GM12801 (cell line): ENCODE results near the gene ATF3.

ENCODE experiments used
- TF ChIP-seq, protein P1 (sequence below): IDR thresholded peaks from one replicate; pipeline ENCODE4 v1.5.1; 2011; ENCODE audit warnings: control low read depth; ENCODE audit not compliant: insufficient read length; ENCODE audit errors: extremely low read depth

The ATF3 gene, protein sequence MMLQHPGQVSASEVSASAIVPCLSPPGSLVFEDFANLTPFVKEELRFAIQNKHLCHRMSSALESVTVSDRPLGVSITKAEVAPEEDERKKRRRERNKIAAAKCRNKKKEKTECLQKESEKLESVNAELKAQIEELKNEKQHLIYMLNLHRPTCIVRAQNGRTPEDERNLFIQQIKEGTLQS

DNA sequence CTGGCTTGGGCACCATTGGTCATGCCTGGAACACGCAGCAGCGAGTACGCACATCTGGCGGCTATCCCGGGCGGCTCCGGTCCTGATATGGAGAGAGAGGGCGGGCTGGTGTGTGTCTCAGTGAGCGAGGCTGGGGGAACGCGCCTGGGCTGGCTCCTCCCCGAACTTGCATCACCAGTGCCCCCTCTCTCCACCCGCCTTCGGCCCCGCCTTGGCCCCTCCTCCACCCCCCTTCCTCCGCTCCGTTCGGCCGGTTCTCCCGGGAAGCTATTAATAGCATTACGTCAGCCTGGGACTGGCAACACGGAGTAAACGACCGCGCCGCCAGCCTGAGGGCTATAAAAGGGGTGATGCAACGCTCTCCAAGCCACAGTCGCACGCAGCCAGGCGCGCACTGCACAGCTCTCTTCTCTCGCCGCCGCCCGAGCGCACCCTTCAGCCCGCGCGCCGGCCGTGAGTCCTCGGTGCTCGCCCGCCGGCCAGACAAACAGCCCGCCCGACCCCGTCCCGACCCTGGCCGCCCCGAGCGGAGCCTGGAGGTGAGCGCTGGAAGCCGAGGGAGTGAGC lies at the start of gene ATF3:
ATF3 (plus strand) TSS at position 370 of the 567 bp plus-strand sequence. CDS start 6,261 bp downstream, outside the sequence.
- TF ChIP-seq, protein P1, sequence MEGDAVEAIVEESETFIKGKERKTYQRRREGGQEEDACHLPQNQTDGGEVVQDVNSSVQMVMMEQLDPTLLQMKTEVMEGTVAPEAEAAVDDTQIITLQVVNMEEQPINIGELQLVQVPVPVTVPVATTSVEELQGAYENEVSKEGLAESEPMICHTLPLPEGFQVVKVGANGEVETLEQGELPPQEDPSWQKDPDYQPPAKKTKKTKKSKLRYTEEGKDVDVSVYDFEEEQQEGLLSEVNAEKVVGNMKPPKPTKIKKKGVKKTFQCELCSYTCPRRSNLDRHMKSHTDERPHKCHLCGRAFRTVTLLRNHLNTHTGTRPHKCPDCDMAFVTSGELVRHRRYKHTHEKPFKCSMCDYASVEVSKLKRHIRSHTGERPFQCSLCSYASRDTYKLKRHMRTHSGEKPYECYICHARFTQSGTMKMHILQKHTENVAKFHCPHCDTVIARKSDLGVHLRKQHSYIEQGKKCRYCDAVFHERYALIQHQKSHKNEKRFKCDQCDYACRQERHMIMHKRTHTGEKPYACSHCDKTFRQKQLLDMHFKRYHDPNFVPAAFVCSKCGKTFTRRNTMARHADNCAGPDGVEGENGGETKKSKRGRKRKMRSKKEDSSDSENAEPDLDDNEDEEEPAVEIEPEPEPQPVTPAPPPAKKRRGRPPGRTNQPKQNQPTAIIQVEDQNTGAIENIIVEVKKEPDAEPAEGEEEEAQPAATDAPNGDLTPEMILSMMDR, result no peak

DNA sequence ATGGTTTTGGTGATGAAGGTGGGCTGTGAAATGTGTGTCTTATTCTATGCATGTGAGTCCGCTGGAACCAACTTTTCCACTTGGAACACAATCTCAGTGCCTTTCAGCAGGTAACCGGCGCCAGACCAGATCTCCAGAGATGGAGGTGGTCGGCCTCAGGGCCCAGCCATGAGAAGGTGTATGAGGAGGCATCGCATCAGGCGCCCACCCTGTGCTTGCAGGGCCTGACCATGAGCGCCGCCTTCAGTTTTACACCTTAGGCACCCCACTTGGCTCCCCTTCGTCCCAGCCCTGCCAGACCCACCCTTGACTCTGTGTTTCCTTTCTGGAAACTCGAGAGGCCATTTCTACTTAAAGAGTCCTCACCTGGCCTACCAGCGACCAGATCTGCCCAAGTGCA lies 48.6 kb upstream of the ATF3 start:
- TF ChIP-seq, protein P1, result no peak

DNA sequence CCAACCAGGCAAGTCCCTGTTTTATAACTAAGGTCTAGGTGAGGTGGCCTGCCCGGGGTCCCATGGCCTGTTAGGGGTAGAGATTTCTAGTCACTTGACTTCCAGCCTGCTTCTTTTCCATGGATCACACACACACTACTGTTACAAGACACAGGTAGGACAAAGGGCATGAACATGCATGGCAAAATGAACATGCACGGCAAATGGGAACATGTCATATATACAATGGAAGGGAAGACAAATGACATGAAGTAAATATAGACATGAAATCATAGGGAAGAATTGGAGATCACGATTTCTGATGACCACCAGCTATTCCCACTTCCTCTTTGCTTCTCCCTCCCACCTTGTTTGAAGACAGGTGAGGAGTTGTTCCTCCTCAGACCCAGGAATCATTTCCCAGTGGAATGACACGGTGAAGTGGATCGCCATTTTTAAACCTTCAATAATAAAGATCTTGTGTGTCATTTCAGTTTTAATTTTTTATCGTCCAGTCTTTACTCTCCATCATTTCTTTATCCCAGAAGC lies 47.6 kb upstream of the ATF3 start:
- TF ChIP-seq, protein P1, result no peak

DNA sequence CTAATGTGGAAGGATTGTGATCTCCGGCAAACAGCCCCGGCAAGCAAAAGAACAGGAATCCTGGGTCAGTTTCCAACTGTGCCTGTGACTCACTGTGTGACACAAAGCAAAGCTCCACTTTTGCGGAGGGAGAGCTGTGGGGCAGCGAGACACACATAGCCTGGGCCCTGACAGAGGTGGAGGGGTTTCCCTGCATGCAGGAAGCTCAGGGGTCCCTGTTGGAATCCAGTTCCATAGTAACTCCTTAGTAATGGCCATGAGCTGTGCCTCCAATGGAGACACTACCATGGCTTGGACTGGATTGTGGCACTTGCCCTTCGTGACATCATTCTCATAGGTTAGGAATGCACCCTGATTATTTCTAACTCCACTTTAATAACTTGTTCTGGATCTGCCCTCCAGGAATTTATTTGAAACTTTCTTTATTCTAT lies 47.0 kb upstream of the ATF3 start:
- TF ChIP-seq, protein P1, result no peak

DNA sequence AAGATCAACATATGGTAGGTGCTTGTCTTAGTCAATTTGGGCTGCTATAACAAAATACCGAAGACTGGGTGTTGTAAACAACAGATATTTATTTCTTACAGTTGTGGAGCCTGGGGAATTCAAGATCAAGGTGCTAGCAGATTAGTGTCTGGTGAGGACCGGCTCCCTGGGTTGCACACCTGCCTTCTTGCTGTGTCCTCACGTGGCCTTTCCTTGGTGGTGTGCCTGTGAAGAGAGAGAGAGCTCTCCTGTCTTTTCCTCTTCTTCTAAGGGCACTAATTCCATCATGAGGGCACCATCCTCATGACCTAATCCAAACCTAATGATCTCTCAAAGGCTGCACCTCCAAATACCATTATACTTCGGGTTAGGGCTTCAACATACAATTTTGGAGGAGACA lies 45.8 kb upstream of the ATF3 start:
- TF ChIP-seq, protein P1, result no peak

DNA sequence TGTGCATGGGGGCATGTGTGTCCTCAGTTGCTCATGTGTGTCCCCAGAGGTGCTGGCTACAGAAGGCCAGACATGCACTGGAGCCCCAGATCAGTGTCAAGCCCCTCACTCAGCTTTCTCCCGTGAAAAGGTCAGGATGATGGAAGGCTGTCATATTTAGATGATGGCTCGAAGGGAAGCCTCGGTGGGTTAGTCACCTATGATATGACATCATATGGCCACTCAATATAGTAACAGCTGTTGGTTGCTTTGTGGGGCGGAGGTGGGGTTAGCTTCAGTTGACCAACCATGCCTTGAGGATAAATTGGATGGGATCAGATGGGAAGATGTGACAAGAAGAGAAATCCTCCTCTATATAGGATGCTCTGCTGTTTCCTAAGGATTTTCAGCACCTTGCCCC lies 43.5 kb upstream of the ATF3 start:
- TF ChIP-seq, protein P1, result no peak

DNA sequence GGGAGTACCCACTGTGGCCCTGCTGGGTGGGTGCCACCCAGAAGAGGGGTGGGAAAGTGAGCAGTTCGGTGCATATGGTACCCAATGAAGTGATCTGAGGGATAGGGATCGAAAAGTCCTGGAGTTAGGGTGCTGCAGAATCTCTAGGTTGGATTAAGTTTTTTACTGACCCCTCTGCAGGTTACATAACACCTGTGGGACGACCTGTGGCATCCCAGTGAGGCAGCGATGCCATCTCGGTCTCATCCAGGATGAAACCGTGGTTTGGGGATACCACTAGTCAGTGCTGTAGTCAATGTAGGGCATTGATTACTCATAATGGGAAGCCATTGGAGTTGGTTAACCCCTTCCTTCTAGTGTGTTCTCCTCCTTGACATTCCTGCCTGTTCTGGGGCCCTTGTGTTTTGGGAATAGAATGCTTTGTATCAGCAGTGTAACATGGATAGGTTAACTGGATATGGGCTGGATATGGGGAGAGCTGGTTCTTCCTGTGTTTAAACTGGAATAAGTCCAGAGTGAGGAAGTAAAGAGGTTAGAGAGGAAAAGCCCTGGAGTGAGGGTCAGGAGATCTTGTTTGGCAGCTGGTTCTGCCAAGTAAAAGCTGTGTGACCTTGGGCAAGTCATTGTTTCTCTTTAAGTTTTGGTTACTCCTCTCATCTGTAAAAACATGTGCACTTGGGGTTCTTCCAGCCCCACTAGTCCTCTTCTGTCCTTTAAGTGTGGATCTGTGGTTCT lies 42.8 kb upstream of the ATF3 start:
- TF ChIP-seq, protein P1, result no peak
